OCI-LY1 (cell line): ENCODE results near the gene EXOC5.

Experiments used
- H2AFZ ChIP-seq: fragments of 200-600 bp; sonication (generic), shearing (Covaris generic); 2 replicates; pipeline ENCODE4 v1.6.0; 2014; ENCODE audit warnings: antibody characterized with exemption, mild to moderate bottlenecking, low read length
- H3F3A ChIP-seq: fragments of 200-600 bp; sonication (generic), shearing (Covaris generic); 2 replicates; pipeline ENCODE4 v1.6.0; 2014; ENCODE audit warnings: mild to moderate bottlenecking, antibody characterized with exemption, low read length, moderate library complexity; ENCODE audit not compliant: insufficient read depth
- H3K27ac ChIP-seq: fragments of 200-600 bp; sonication (generic); 2 replicates; pipeline ENCODE4 v1.5.1; 2014; ENCODE audit warnings: low read length, mixed run types, mild to moderate bottlenecking, low read depth; ENCODE audit not compliant: poor library complexity, severe bottlenecking
- H3K27me3 ChIP-seq: fragments of 200-600 bp; sonication (generic); 2 replicates; pipeline ENCODE4 v1.6.0; 2014; ENCODE audit warnings: antibody characterized with exemption, mild to moderate bottlenecking, low read length, moderate library complexity; ENCODE audit not compliant: insufficient read depth
- H3K36me3 ChIP-seq: fragments of 200-600 bp; sonication (generic); 2 replicates; pipeline ENCODE4 v1.6.1; 2014; ENCODE audit warnings: mild to moderate bottlenecking, antibody characterized with exemption, low read length, moderate library complexity, mixed read lengths; ENCODE audit not compliant: insufficient read depth
- H3K4me1 ChIP-seq: fragments of 200-600 bp; sonication (generic); 2 replicates; pipeline ENCODE4 v1.5.1; 2014; ENCODE audit warnings: mild to moderate bottlenecking, low read length, moderate library complexity; ENCODE audit not compliant: insufficient read depth, severe bottlenecking
- H3K4me2 ChIP-seq: fragments of 200-600 bp; sonication (generic), shearing (Covaris generic); 2 replicates; pipeline ENCODE4 v1.6.1; 2014; ENCODE audit warnings: low read length
- H3K4me3 ChIP-seq: fragments of 200-600 bp; sonication (generic); 2 replicates; pipeline ENCODE4 v1.5.1; 2014; ENCODE audit warnings: low read length, low read depth, mild to moderate bottlenecking, mixed read lengths; ENCODE audit not compliant: poor library complexity, severe bottlenecking
- H3K79me2 ChIP-seq: fragments of 200-600 bp; shearing (Covaris generic); 2 replicates; pipeline ENCODE4 v1.6.1; 2016; ENCODE audit warnings: mixed run types, low read length, mixed read lengths; ENCODE audit not compliant: insufficient read depth
- H3K9ac ChIP-seq: fragments of 200-600 bp; sonication (generic), shearing (Covaris generic); 2 replicates; pipeline ENCODE4 v1.6.1; 2014; ENCODE audit warnings: mild to moderate bottlenecking, low read length, mixed read lengths
- H3K9me2 ChIP-seq: fragments of 200-600 bp; sonication (generic), shearing (Covaris generic); 2 replicates; pipeline ENCODE4 v1.6.1; 2014; ENCODE audit warnings: low read depth, mild to moderate bottlenecking, low read length, mixed read lengths
- H3K9me3 ChIP-seq: fragments of 200-600 bp; shearing (Covaris generic); 2 replicates; pipeline ENCODE4 v1.6.1; 2014; ENCODE audit warnings: low read length, mixed read lengths
- H4K20me1 ChIP-seq: fragments of 200-600 bp; sonication (generic), shearing (Covaris generic); 2 replicates; pipeline ENCODE4 v1.6.0; 2016; ENCODE audit warnings: mild to moderate bottlenecking, low read length; ENCODE audit not compliant: insufficient read depth
- EZH2 ChIP-seq: fragments of 200-600 bp; sonication (generic), shearing (Covaris generic); IDR thresholded peaks from 2 replicates; pipeline ENCODE4 v1.8.0; 2017; ENCODE audit warnings: borderline replicate concordance, mixed run types, mild to moderate bottlenecking, antibody characterized with exemption, low read length, moderate library complexity, mixed read lengths
- TF ChIP-seq, protein P1 (sequence below): fragments of 200-600 bp; sonication (generic), shearing (Covaris generic); IDR thresholded peaks from 2 replicates; pipeline ENCODE4 v1.5.1; 2017; ENCODE audit warnings: mild to moderate bottlenecking, antibody characterized with exemption, low read length, moderate library complexity, mixed read lengths

The EXOC5 gene

DNA sequence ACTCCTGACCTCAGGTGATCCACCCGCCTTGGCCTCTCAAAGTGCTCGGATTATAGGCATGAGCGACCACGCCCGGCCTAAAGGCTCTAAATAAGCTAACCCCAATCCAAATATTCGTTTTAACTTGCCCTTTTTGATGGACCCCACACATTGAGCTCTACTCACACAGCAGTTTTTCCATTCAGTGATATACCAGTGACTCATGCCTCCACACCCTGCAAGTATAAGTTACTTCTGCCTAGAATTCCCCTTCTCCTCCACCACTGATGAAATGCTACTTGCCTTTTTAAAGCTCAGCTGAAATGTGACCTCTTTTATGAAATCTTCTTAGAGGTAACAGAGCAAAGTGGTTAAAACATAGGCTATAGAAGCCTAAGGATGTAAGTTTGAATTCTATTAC lies 68.8 kb downstream of the EXOC5 start:
- no peaks in the 10 kb centered on the region for H3K79me2 ChIP-seq

DNA sequence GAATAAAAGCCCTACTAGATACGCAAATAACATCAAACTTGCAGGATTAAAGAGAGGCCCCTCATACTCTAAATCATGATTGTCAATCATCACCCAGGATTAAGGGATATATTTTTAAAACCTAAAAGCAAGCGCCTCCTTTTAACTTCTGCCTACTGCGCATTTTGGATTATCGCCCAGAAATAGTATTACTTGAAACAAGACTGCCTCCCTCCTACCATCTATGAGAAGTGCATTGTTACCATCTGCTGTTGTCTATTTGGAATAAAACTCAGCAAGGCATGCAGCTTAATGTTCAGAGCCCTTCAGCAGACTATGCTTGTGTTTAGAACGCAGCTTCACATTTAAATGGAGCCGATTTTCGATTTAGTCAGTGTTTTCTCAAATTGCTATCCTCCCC lies 79.6 kb downstream of the EXOC5 start:
- no peaks in the 10 kb centered on the region for H3K36me3 ChIP-seq
- H3K27ac ChIP-seq = no peak overlapping the region
- no peaks in the 10 kb centered on the region for H3K4me1 ChIP-seq
- H3F3A ChIP-seq = no peaks in the 10 kb centered on the region
- H3K9me2 ChIP-seq = no peaks in the 10 kb centered on the region
- no peak overlapping the region for H3K4me2 ChIP-seq
- no peaks in the 10 kb centered on the region for H3K27me3 ChIP-seq
- no peak overlapping the region for H3K9ac ChIP-seq
- H3K9me3 ChIP-seq = no peaks in the 10 kb centered on the region
- H2AFZ ChIP-seq = no peak overlapping the region
- TF ChIP-seq, protein P1, sequence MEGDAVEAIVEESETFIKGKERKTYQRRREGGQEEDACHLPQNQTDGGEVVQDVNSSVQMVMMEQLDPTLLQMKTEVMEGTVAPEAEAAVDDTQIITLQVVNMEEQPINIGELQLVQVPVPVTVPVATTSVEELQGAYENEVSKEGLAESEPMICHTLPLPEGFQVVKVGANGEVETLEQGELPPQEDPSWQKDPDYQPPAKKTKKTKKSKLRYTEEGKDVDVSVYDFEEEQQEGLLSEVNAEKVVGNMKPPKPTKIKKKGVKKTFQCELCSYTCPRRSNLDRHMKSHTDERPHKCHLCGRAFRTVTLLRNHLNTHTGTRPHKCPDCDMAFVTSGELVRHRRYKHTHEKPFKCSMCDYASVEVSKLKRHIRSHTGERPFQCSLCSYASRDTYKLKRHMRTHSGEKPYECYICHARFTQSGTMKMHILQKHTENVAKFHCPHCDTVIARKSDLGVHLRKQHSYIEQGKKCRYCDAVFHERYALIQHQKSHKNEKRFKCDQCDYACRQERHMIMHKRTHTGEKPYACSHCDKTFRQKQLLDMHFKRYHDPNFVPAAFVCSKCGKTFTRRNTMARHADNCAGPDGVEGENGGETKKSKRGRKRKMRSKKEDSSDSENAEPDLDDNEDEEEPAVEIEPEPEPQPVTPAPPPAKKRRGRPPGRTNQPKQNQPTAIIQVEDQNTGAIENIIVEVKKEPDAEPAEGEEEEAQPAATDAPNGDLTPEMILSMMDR = peak; percentile 6; the same call in 1 of the 2 replicates
- TF ChIP-seq EZH2 = no peak
- no peak overlapping the region for H3K4me3 ChIP-seq
- no peaks in the 10 kb centered on the region for H3K79me2 ChIP-seq
- H4K20me1 ChIP-seq = no peaks in the 10 kb centered on the region

More for the DNA sequence above, 68.8 kb downstream of the EXOC5 start:
- H3K9ac ChIP-seq = no peak overlapping the region
- H3K4me3 ChIP-seq = no peak overlapping the region
- no peak overlapping the region for H3K27ac ChIP-seq
- no peaks in the 10 kb centered on the region for H3K9me2 ChIP-seq
- H3K27me3 ChIP-seq = no peaks in the 10 kb centered on the region
- H4K20me1 ChIP-seq = no peaks in the 10 kb centered on the region
- H3F3A ChIP-seq = no peaks in the 10 kb centered on the region
- no peak overlapping the region for H2AFZ ChIP-seq
- TF ChIP-seq, protein P1 = no peak
- no peak for TF ChIP-seq EZH2
- H3K4me1 ChIP-seq = no peaks in the 10 kb centered on the region
- H3K36me3 ChIP-seq = no peaks in the 10 kb centered on the region
- no peaks in the 10 kb centered on the region for H3K9me3 ChIP-seq
- H3K4me2 ChIP-seq = no peak overlapping the region

DNA sequence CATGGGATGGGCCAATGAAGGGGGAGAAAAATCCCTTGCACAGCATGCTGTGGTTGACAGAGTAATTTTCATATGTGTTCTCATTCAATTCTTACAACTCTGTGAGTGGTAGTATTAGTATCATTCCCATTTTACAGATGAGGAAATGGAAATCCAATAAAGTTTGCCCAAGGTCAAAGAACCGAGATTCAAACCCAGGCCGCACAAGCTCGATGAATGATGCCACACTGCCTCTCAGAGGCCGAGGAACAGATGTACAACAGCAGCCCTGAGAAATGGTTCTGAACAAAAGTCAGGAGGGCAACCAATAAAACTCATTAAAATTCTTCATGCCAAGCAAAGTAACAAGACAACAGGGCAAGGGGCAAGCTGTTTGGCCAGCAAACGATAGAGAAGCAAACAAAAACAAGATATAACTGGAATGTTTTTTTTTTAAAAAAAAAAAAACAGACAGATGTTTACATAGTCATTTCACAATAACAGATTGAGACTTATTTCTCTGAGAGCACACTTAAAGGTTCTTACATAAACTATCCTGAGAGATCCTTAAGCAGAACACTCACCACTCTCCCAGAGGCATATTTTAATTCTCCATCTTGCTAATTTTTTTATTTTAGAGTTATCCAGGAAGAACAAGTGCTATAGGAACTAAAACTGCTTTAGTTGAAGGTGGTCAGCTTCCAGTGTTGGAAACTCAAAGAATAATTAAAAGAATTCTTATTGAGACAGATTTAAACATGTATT lies 85.8 kb downstream of the EXOC5 start:
- TF ChIP-seq EZH2 = no peak
- TF ChIP-seq, protein P1 = peak; percentile 68
- Histone ChIP-seq H4K20me1 (no peaks in the 10 kb centered on the region), H3K4me1 (no peaks in the 10 kb centered on the region), H2AFZ (no peak overlapping the region), H3F3A (no peaks in the 10 kb centered on the region), H3K27ac (no peak overlapping the region), H3K9me3 (no peaks in the 10 kb centered on the region), H3K4me2 (no peak overlapping the region), H3K79me2 (no peaks in the 10 kb centered on the region), H3K9ac (no peak overlapping the region), H3K36me3 (no peaks in the 10 kb centered on the region), H3K9me2 (no peaks in the 10 kb centered on the region), H3K27me3 (no peaks in the 10 kb centered on the region), H3K4me3 (no peak overlapping the region)
